Measurements from ENCODE around the gene RSRC1. TPM values are rescaled to one million over a fixed set of nuclear protein-coding genes. Genes with fewer than 3 reads are reported as not detected.

The RSRC1 gene
- total RNA-seq, 1 experiment from 2014 or later: 49.4 TPM

GRCh38 chr3:158278187-158278586 is 168.3 kb downstream of the RSRC1 start:
- Histone ChIP-seq H3K4me3 (ENCODE audit: low read depth in 2 of 2, low read length in 2 of 2) (no peak overlapping the region), H3K4me1 (ENCODE audit: control insufficient read depth, insufficient read depth, low read length) (no peaks in the 10 kb centered on the region), H3K36me3 (ENCODE audit: control insufficient read depth, insufficient read depth, low read length) (no peaks in the 10 kb centered on the region), H3K27me3 (ENCODE audit: control insufficient read depth, insufficient read depth, low read length) (no peaks in the 10 kb centered on the region), H3K9me3 (ENCODE audit: control insufficient read depth, insufficient read depth, low read depth, low read length) (no peaks in the 10 kb centered on the region), H3K27ac (ENCODE audit: low read length) (no peak overlapping the region)
- DNase-seq (ENCODE audit: low read depth, low spot score): no peak
- ChIA-PET POLR2A (no interaction called here), CTCF (no interaction called here)
- no peak for TF ChIP-seq REST (IDR thresholded peaks at IDR 0.05; ENCODE audit: insufficient read depth in 1 of 2, low read depth in 2 of 2, low read length in 1 of 2)
- no peak for TF ChIP-seq POLR2AphosphoS5 (IDR thresholded peaks at IDR 0.05; ENCODE audit: low read depth, low read length)
- no peak for TF ChIP-seq TCF7L2 (IDR thresholded peaks at IDR 0.05; ENCODE audit: low read depth, low read length)
- no peak for TF ChIP-seq CTCF (IDR thresholded peaks at IDR 0.05)
- TF ChIP-seq SIN3A (IDR thresholded peaks at IDR 0.05; ENCODE audit: borderline replicate concordance, insufficient read depth, low read depth, low read length): no peak
- intact Hi-C loops (cut with micrococcal nuclease; ENCODE audit: unreplicated experiment) (no loop called here), in situ Hi-C loops (cut with HindIII; ENCODE audit: low pct_unique_long_range_greater_than_20kb, low sequenced_read_pairs) (no loop called here)
- no peak for ATAC-seq
- no TSS peak for BruUV-seq (replicated peaks)

- no peaks in the 10 kb centered on the region for H3K9me3 ChIP-seq (ENCODE audit: control insufficient read depth, insufficient read depth, low read depth, low read length)
- DNase-seq (ENCODE audit: low read depth, low spot score) (no peak), ATAC-seq (no peak)
- ChIA-PET POLR2A (no interaction called here), CTCF (no interaction called here)
- H3K27ac ChIP-seq (ENCODE audit: low read length): no peak overlapping the region
- intact Hi-C loops (cut with micrococcal nuclease; ENCODE audit: unreplicated experiment): no loop called here
- H3K4me1 ChIP-seq (ENCODE audit: control insufficient read depth, insufficient read depth, low read length): no peaks in the 10 kb centered on the region
- no peak overlapping the region for H3K4me3 ChIP-seq (ENCODE audit: low read depth in 2 of 2, low read length in 2 of 2)
- BruUV-seq (replicated peaks): no TSS peak
- H3K27me3 ChIP-seq (ENCODE audit: control insufficient read depth, insufficient read depth, low read length): no peaks in the 10 kb centered on the region
- H3K36me3 ChIP-seq (ENCODE audit: control insufficient read depth, insufficient read depth, low read length): no peaks in the 10 kb centered on the region
- no peak for TF ChIP-seq TCF7L2 (IDR thresholded peaks at IDR 0.05; ENCODE audit: low read depth, low read length)
- TF ChIP-seq SIN3A (IDR thresholded peaks at IDR 0.05; ENCODE audit: borderline replicate concordance, insufficient read depth, low read depth, low read length): no peak
- TF ChIP-seq REST (IDR thresholded peaks at IDR 0.05; ENCODE audit: insufficient read depth in 1 of 2, low read depth in 2 of 2, low read length in 1 of 2): no peak
- TF ChIP-seq POLR2AphosphoS5 (IDR thresholded peaks at IDR 0.05; ENCODE audit: low read depth, low read length): no peak
- TF ChIP-seq CTCF (IDR thresholded peaks at IDR 0.05): no peak
- in situ Hi-C loops (cut with HindIII; ENCODE audit: low pct_unique_long_range_greater_than_20kb, low sequenced_read_pairs): no loop called here
Measured at GRCh38 chr3:158279609-158280008, 169.7 kb downstream of the RSRC1 start.
